Activated naive CD4-positive, alpha-beta T cell treated with anti-CD3 and anti-CD28 coated beads for 36 hours (primary cell): ENCODE measurements around the gene PYROXD2. TPM values are rescaled to one million over a fixed set of nuclear protein-coding genes. Genes with fewer than 3 reads are reported as not detected.

ENCODE experiments used
- CTCF ChIA-PET: fragments of 350-600 bp; sonication (Branson Sonifier 250); formaldehyde crosslinking; loops from one replicate; lab custom pipeline; 2021; ENCODE audit warnings: antibody characterized with exemption; lab: Charles Lee
- DNase-seq: peaks from one replicate; pipeline ENCODE4 v3.0.0-alpha.2; 2020
- H3K27ac Mint-ChIP-seq: one replicate; pipeline ENCODE4 v1.8.0; 2021; ENCODE audit warnings: mild to moderate bottlenecking, mixed read lengths
- H3K27me3 Mint-ChIP-seq: one replicate; pipeline ENCODE4 v1.8.0; 2021; ENCODE audit warnings: low read depth, mixed read lengths
- H3K36me3 Mint-ChIP-seq: one replicate; pipeline ENCODE4 v1.8.0; 2021; ENCODE audit warnings: low read depth, mixed read lengths
- H3K4me1 Mint-ChIP-seq: one replicate; pipeline ENCODE4 v1.8.0; 2021; ENCODE audit warnings: low read depth, mixed read lengths
- H3K4me3 Mint-ChIP-seq: one replicate; pipeline ENCODE4 v1.8.0; 2021; ENCODE audit warnings: mild to moderate bottlenecking, moderate library complexity, mixed read lengths
- H3K9me3 Mint-ChIP-seq: one replicate; pipeline ENCODE4 v1.8.0; 2021; ENCODE audit warnings: mixed read lengths
- intact Hi-C: fragments of 100-400 bp; cut with micrococcal nuclease; formaldehyde crosslinking; loops from one replicate; pipeline ENCODE4 v1.15.1; 2023
- total RNA-seq, 2 experiments: library from RNA; stranded (reverse); gene quantifications; one replicate each; pipeline ENCODE4 v1.2.3, GENCODE V29; 2021

PYROXD2 gene
- total RNA-seq, 2 experiments from 2014 or later = 4.2 to 5.0 TPM

DNA sequence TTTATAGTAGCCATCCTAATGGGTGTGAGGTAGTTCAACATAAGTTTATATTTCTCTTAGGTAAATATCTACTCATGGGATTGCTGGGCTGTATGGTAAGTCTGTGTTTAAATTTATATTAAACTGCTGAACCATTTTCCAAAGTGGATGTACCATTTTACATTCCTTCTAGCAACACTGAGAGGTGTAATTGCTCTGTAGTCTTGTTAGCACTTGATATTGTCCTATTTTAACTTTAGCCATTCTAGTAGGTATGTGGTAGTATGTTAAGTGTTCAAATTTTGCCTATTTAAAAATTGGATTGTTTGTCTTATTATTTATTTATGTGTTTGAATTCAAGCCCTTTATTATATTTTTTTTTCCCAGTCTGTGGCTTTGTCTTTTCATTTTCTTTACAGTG is 34.3 kb upstream of the PYROXD2 start:
- Mint-ChIP-seq H3K9me3 (no peaks in the 10 kb centered on the region), H3K4me1 (peaks cover 21% of the 10 kb centered on the region), H3K27ac (no peak overlapping the region), H3K27me3 (peaks cover 9% of the 10 kb centered on the region), H3K4me3 (no peak overlapping the region), H3K36me3 (peaks cover 6% of the 10 kb centered on the region)
- intact Hi-C loops = loop anchor here (5.0 to 10.0 kb wide), 2 partner anchors 1166 to 1283 kb away; partner anchors contain the start of genes COX15 and CUTC
- CTCF ChIA-PET = no interaction called here
- DNase-seq = no peak

DNA sequence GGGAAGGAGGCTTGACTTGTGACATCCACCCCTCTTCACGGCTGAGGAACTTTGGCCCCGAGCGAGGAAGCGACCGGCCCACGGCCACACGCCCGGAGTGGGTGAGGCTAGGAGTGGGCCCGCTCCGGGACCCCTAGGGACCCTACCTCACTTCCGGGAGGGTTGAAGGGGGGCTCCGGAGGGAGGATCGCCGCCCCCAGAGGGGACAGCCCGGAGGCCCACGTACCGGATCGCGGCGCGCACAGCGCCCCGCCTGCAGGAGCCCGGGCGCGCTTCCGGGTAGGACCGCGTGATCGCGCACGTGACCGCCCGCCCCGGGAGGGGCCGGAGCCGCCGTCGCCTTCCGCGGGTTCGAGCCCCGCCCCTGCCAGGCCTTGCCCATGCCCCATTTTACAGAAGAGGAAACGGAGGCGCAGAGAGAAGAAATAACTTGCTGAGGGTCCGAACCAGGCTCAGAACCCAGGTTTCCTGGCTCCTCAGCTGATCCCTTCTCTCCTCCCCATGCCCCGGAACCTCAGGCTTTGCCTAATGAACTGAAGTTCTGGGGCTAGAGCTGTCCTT is 31.8 kb upstream of the PYROXD2 start, which contains the start of gene HPS1:
HPS1 (minus strand) TSS at position 275 of the 561 bp plus-strand sequence. CDS start 3,695 bp downstream, outside the sequence.
- Mint-ChIP-seq H3K9me3 (no peaks in the 10 kb centered on the region), H3K27ac (peak within 1 kb of the TSS; percentile 84), H3K36me3 (peaks cover 24% of the 10 kb centered on the region), H3K4me3 (peak within 1 kb of the TSS; percentile 88), H3K4me1 (peaks cover 40% of the 10 kb centered on the region), H3K27me3 (peaks cover 3% of the 10 kb centered on the region)
- DNase-seq = peak; percentile 86
- intact Hi-C loops = loop anchor here (1.0 to 10.0 kb wide), 4 partner anchors 42 to 1286 kb away; partner anchors contain the start of genes COX15, CUTC and R3HCC1L
- CTCF ChIA-PET = interaction anchor here (0.6 kb wide), 1 partner anchor 21 kb away, joined by 3 read pairs; no protein-coding TSS in a partner anchor

DNA sequence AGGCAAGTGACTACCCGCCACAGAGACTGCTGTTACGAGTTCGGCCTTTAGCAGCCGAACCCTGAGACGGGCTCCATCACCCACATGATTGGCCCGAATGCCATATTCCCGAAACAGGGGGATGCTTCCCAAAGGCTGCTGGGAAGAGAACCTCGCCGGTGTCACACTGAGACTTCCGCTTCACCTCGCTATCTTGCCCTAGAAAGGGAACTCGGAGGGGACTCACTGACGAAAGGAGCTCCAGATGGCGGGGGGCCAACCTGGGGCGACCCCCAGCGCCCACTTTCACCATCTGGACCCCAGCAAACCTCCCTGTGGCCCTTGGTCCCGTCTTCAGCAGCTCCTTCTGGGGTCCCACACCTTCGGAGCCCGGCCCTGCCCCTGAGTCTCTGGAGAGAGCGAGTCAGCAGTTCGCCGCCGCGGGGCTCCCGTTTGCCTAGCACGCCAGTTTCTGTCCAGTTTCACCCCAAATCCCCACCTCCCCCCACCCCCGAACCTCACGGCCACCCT is 31.2 kb upstream of the PYROXD2 start:
- peaks cover 27% of the 10 kb centered on the region for H3K36me3 Mint-ChIP-seq
- H3K27me3 Mint-ChIP-seq = peaks cover 3% of the 10 kb centered on the region
- CTCF ChIA-PET = interaction anchor here (0.6 to 1.1 kb wide), 3 partner anchors 21 to 654 kb away, joined by 3 to 4 read pairs (median 3); no protein-coding TSS in a partner anchor
- peaks cover 46% of the 10 kb centered on the region for H3K4me1 Mint-ChIP-seq
- peak; percentile 50 for DNase-seq
- no peaks in the 10 kb centered on the region for H3K9me3 Mint-ChIP-seq
- peak overlapping the region; percentile 84 for H3K27ac Mint-ChIP-seq
- intact Hi-C loops = loop anchor here (1.0 to 10.0 kb wide), 4 partner anchors 42 to 1286 kb away; partner anchors contain the start of genes COX15, CUTC and R3HCC1L
- peak overlapping the region; percentile 88 for H3K4me3 Mint-ChIP-seq

DNA sequence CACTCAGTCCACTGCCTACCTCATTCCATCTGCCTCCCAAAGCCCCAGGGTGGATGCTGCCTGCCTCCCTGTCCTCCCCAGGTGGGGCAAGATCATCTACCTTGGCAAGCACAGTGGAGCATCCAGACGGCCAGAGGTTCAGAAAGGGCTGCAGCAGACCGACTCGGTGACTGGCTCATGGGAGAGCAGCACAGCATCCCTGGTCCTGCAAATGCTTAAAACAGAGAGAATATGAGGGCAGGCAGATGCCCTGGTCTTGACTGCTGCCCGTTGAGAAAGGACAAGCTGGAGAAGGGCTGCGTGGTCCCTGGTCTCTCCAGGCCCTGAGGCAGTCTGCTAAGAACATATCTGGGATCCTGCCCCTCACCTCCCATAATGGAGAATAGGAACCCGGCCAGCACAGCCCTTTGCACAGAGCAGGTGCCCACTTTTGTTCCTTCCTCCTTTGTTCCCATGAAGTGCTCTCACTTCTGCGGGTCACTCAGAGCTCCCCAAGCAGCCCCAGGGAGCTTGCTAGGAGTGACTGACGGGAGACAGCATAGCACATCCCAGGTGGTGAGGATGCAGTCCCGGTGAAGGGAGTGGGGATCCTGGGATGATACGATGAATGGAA is 30.3 kb upstream of the PYROXD2 start:
- CTCF ChIA-PET = interaction anchor here (1.0 to 1.1 kb wide), 2 partner anchors 20 to 653 kb away, joined by 3 to 4 read pairs; no protein-coding TSS in a partner anchor
- Mint-ChIP-seq H3K4me1 (peaks cover 50% of the 10 kb centered on the region), H3K27me3 (no peaks in the 10 kb centered on the region), H3K36me3 (peaks cover 31% of the 10 kb centered on the region), H3K27ac (peak overlapping the region; percentile 84), H3K9me3 (no peaks in the 10 kb centered on the region), H3K4me3 (peak overlapping the region; percentile 88)
- no peak for DNase-seq
- intact Hi-C loops = loop anchor here (5.0 to 10.0 kb wide), 2 partner anchors 1169 to 1287 kb away; partner anchors contain the start of genes COX15 and CUTC

DNA sequence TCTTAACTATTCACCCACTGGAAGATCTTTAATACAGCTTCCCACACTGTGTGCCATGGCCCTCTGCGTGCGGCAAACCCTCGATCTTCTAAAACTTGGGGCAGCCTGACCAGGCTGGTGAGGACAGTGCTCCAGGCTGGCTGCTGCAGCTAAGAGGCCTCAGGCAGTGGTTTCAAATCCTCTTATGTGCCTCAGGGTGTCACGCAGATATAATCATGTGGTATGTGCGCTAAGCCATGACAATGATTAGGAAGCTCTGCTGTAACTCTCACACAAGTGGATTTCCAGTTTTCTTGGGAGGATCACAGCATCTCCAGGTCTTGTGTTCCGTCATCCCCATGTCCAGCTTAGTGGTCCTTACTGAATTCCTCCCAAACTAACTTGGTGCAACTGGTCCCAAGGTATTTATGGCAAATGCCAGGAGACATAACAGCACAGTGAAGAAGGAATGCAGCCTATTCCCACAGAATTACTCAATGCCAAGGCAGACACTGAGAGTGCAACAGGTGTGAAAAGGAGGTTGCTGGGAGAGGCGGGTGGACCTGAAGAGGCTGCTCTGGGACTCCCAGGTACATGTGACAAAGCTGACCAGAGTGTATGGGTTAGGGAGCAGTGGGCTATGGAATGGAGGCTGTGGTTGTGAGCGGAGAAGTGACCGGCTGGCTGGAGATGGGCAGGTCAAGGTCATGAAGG is 29.5 kb upstream of the PYROXD2 start:
- peak overlapping the region; percentile 37 for H3K4me3 Mint-ChIP-seq
- peaks cover 37% of the 10 kb centered on the region for H3K36me3 Mint-ChIP-seq

DNA sequence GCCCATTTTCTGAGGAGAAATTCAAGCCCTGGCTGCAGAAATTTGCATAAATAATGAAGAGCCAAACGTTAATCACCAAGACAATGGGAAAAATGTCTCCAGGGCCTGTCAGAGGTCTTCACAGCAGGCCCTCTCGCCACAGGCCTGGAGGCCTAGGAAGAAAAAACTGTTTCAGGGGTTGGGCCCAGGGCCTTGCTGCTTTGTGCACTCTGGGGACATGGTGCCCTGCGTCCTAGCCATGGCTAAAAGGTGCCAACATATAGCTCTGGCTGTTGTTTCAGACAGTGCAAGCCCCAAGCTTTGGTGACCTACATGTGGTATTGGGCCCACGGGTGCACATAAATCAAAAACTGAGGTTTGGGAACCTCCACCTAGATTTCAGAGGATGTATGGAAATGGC is 23.7 kb upstream of the PYROXD2 start:
- H3K4me1 Mint-ChIP-seq = peaks cover 32% of the 10 kb centered on the region
- no peak for DNase-seq
- intact Hi-C loops = no loop called here
- no peak overlapping the region for H3K4me3 Mint-ChIP-seq
- no peak overlapping the region for H3K27ac Mint-ChIP-seq
- H3K27me3 Mint-ChIP-seq = no peaks in the 10 kb centered on the region
- H3K36me3 Mint-ChIP-seq = peaks cover 60% of the 10 kb centered on the region
- CTCF ChIA-PET = interaction anchor here (1.1 kb wide), 1 partner anchor 13 kb away, joined by 6 read pairs; no protein-coding TSS in a partner anchor
- no peaks in the 10 kb centered on the region for H3K9me3 Mint-ChIP-seq

More for the DNA sequence above, 29.5 kb upstream of the PYROXD2 start:
- no peak for DNase-seq
- Mint-ChIP-seq H3K27ac (no peak overlapping the region), H3K4me1 (peaks cover 50% of the 10 kb centered on the region), H3K9me3 (no peaks in the 10 kb centered on the region), H3K27me3 (no peaks in the 10 kb centered on the region)
- intact Hi-C loops = loop anchor here (5.0 to 10.0 kb wide), 2 partner anchors 1170 to 1288 kb away; partner anchors contain the start of genes COX15 and CUTC
- CTCF ChIA-PET = interaction anchor here (0.6 to 2.9 kb wide), 2 partner anchors 19 to 30 kb away, joined by 6 to 15 read pairs; no protein-coding TSS in a partner anchor

DNA sequence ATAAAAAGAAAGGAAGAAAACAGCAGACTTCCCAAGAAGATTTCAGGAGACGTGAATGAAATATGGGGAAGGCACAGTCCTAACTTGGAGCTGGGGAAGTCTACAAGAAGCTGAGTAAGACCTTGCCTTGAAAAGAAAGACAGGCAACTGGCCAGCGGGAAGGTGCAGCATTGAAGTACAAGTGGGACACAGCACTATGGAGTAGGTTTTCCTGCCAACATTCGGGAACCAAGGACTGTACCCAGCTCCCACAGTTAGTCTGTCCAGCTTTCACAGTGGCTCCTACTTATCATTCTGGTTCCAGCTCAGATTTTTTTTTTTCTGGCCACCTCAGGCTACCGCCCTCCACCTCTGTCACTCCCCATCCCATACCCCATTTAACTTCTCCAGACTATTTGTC is 21.7 kb upstream of the PYROXD2 start:
- peaks cover 62% of the 10 kb centered on the region for H3K36me3 Mint-ChIP-seq
- H3K4me1 Mint-ChIP-seq = peaks cover 18% of the 10 kb centered on the region
- CTCF ChIA-PET = interaction anchor here (2.6 kb wide), 1 partner anchor 11 kb away, joined by 22 read pairs; no protein-coding TSS in a partner anchor
- H3K9me3 Mint-ChIP-seq = no peaks in the 10 kb centered on the region
- intact Hi-C loops = no loop called here
- H3K4me3 Mint-ChIP-seq = no peak overlapping the region
- H3K27ac Mint-ChIP-seq = no peak overlapping the region
- DNase-seq = no peak
- no peaks in the 10 kb centered on the region for H3K27me3 Mint-ChIP-seq

DNA sequence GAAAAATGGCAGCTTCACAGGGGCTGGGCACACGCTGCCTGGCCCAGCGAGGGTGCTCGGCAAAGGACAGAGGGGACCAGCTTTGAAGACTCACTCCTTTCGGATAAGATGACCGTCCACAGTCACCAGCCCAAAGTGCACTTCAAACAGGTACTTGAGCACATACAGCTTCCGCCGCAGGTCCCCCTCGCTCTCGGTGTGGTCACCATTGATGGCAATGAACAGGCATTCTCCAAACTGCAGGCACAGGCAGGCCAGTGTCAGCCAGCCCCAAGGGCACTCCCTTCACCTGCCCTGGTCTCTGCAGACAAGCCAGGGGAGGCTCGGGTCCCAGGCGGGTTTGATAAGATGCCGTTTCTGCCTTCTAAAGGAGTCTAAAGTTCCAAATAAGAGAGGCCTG is 20.2 kb upstream of the PYROXD2 start:
- Mint-ChIP-seq H3K4me1 (peaks cover 8% of the 10 kb centered on the region), H3K4me3 (no peak overlapping the region), H3K27me3 (no peaks in the 10 kb centered on the region), H3K36me3 (peaks cover 64% of the 10 kb centered on the region), H3K27ac (no peak overlapping the region), H3K9me3 (no peaks in the 10 kb centered on the region)
- DNase-seq = no peak
- CTCF ChIA-PET = interaction anchor here (0.7 to 2.6 kb wide), 2 partner anchors 10 to 29 kb away, joined by 3 to 22 read pairs; no protein-coding TSS in a partner anchor
- intact Hi-C loops = no loop called here

DNA sequence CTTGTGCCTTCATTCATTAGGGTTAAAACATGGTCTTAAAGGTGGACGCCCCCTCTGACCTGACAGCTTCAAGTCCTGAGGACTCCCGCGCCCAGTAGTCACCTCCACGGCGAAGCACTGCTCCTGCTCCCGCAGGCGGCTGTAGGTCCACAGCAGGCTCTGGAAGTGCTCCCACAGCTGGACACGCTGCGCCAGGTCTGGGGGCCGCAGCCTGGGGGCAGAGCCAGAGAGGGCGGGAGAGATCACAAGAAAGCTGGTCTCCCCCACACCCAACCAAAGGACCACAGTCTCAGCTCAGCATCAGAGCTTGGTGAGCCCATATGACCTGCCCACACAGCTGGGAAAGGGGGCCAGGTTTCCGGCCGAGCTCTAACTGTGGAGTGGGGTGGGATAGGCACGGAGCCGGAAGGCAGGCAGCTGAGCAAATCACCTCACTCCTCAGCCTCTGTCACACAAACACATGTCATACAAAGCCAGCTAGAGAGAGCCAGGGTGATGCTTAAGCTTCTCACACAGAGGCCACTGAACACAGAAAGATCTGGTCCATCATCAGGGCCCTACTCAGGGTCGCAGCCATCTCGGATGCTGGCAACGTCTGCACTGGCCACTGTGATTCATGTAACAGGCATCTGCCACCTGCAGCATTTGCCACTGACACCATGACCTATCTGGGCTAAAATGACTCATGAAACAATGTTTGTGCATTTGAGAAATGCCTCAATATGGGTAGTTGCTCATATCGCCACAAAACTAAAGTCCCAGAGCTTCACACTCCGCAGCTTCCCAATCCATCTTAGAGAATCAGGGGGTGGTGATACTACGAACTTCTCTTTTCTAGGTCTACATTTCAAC is 19.1 kb upstream of the PYROXD2 start:
- peaks cover 8% of the 10 kb centered on the region for H3K4me1 Mint-ChIP-seq
- DNase-seq = no peak
- intact Hi-C loops = no loop called here
- H3K27ac Mint-ChIP-seq = no peak overlapping the region
- no peak overlapping the region for H3K4me3 Mint-ChIP-seq
- peaks cover 56% of the 10 kb centered on the region for H3K36me3 Mint-ChIP-seq
- CTCF ChIA-PET = interaction anchor here (0.6 kb wide), 1 partner anchor 251 kb away, joined by 3 read pairs; no protein-coding TSS in a partner anchor
- H3K27me3 Mint-ChIP-seq = no peaks in the 10 kb centered on the region
- H3K9me3 Mint-ChIP-seq = no peaks in the 10 kb centered on the region

DNA sequence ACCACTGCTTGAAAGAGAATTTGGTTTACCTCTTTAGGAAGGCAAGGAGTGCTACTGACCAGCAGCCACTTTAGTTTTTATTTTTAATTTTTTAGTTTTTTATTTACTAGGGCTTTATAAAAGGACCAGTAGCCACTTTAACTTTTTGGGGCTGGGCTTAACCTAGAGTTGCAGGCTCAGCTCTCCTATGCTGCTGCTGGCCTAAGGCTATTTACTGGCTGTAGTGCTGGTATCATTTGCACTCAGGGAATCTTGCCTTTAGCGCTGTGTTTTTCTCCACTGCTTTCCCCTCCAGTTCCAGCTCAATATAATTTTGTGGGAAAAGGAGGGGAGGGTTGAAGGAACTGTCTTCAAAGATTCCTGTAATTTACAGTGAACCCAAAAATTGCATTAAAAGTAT is 18.4 kb upstream of the PYROXD2 start:
- H3K27me3 Mint-ChIP-seq = no peaks in the 10 kb centered on the region
- CTCF ChIA-PET = no interaction called here
- H3K4me1 Mint-ChIP-seq = peaks cover 6% of the 10 kb centered on the region
- peaks cover 54% of the 10 kb centered on the region for H3K36me3 Mint-ChIP-seq
- no peak for DNase-seq
- no peaks in the 10 kb centered on the region for H3K9me3 Mint-ChIP-seq
- H3K27ac Mint-ChIP-seq = no peak overlapping the region
- H3K4me3 Mint-ChIP-seq = no peak overlapping the region
- intact Hi-C loops = no loop called here

DNA sequence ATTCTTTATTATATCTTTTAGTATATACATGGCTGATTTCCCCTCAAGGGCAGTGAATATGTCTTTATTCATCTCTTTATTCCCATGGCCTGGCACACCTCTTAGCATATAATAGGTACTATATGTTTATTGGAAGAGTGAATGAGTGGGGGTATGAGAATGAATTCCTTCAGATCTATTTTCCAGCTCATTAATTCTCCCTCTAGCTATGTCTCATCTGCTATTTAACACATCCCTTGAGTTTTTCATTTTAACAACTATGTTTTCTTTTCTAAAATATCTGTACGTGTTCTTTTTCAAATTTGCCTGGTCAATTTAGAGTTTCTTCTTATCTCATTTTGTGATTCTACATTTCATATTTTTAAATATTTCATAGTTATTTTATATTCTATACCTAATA is 17.3 kb upstream of the PYROXD2 start:
- no peak overlapping the region for H3K27ac Mint-ChIP-seq
- H3K9me3 Mint-ChIP-seq = no peaks in the 10 kb centered on the region
- CTCF ChIA-PET = no interaction called here
- H3K36me3 Mint-ChIP-seq = peaks cover 48% of the 10 kb centered on the region
- no peaks in the 10 kb centered on the region for H3K27me3 Mint-ChIP-seq
- intact Hi-C loops = no loop called here
- no peak overlapping the region for H3K4me3 Mint-ChIP-seq
- DNase-seq = no peak
- no peaks in the 10 kb centered on the region for H3K4me1 Mint-ChIP-seq
